Measurements from ENCODE around the gene TNFRSF19. TPM values are rescaled to one million over a fixed set of nuclear protein-coding genes. Genes with fewer than 3 reads are reported as not detected.

Gene TNFRSF19
- total and polyA plus RNA-seq, 2 of the 13 experiments (the other 11 are each of a cell fraction or from before 2014, with no cell fraction given), result 75.3 to 77.7 TPM

DNA sequence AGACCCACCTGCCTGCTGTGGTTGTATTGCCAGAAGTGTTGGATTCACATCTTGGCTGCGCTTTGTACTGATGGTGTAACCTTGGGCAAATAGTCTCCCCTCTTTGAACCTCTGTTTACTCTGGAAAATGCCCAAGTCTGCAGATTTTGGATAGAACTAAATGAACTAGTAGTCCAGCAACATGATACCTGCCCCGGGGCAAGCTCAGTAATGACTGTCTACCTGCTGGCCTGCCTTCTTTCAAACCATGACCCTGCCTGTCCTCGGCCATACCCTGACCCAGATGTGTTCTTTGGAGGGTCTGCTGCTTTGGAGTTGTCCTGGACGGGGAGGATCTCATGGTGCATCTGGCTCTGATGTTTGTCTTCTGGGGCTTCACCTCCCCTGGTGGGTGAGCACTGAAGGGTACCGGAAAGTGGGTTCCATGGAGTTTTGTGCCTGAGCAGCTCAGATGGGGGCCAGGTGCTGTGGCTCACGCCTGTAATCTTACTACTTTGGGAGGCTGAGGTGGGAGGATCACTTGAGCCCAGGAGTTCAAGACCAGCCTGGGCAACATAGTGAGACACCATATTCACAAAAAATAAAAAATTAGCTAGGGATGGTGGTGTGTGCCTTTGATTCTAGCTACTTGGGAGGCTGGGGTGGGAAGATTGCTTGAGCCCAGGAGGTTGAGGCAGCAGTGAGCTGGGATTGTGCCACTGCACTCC lies 59.5 kb downstream of the TNFRSF19 start (continued):
- TF ChIP-seq SATB2 (CRISPR knock-in tag; IDR thresholded peaks at IDR 0.05), result no peak
- no peak for TF ChIP-seq ZNF329 (CRISPR knock-in tag; IDR thresholded peaks at IDR 0.05; ENCODE audit: low read depth)
- TF ChIP-seq RFX3 (CRISPR knock-in tag; IDR thresholded peaks at IDR 0.05), result no peak
- no peak for TF ChIP-seq DNMT1 (CRISPR knock-in tag; IDR thresholded peaks at IDR 0.05)
- TF ChIP-seq ZNF34 (CRISPR knock-in tag; IDR thresholded peaks at IDR 0.05; ENCODE audit: borderline replicate concordance), result no peak
- TF ChIP-seq, protein P1, sequence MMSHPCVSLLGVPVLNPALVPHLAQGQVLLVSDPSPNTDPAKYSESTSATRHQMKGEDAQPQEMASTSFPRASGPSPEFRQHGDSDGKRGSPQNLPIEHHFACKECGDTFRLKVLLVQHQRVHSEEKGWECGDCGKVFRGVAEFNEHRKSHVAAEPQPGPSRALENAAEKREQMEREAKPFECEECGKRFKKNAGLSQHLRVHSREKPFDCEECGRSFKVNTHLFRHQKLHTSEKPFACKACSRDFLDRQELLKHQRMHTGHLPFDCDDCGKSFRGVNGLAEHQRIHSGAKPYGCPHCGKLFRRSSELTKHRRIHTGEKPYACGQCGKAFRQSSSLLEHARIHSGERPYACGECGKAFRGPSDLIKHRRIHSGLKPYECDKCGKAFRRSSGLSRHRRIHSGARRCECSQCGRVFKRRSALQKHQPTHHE (CRISPR knock-in tag; IDR thresholded peaks at IDR 0.05; ENCODE audit: borderline replicate concordance), result no peak
- TF ChIP-seq MED13 (CRISPR knock-in tag; IDR thresholded peaks at IDR 0.05), result peak; percentile 65; the same call in 1 of the 2 replicates
- TF ChIP-seq, protein P2, sequence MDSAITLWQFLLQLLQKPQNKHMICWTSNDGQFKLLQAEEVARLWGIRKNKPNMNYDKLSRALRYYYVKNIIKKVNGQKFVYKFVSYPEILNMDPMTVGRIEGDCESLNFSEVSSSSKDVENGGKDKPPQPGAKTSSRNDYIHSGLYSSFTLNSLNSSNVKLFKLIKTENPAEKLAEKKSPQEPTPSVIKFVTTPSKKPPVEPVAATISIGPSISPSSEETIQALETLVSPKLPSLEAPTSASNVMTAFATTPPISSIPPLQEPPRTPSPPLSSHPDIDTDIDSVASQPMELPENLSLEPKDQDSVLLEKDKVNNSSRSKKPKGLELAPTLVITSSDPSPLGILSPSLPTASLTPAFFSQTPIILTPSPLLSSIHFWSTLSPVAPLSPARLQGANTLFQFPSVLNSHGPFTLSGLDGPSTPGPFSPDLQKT (CRISPR knock-in tag; IDR thresholded peaks at IDR 0.05; ENCODE audit: borderline replicate concordance), result no peak
- no peak for TF ChIP-seq ZSCAN30 (CRISPR knock-in tag; IDR thresholded peaks at IDR 0.05)
- TF ChIP-seq SNAPC2 (CRISPR knock-in tag; IDR thresholded peaks at IDR 0.05), result no peak
- TF ChIP-seq, protein P3, sequence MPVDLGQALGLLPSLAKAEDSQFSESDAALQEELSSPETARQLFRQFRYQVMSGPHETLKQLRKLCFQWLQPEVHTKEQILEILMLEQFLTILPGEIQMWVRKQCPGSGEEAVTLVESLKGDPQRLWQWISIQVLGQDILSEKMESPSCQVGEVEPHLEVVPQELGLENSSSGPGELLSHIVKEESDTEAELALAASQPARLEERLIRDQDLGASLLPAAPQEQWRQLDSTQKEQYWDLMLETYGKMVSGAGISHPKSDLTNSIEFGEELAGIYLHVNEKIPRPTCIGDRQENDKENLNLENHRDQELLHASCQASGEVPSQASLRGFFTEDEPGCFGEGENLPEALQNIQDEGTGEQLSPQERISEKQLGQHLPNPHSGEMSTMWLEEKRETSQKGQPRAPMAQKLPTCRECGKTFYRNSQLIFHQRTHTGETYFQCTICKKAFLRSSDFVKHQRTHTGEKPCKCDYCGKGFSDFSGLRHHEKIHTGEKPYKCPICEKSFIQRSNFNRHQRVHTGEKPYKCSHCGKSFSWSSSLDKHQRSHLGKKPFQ (CRISPR knock-in tag; IDR thresholded peaks at IDR 0.05; ENCODE audit: insufficient replicate concordance), result no peak
- TF ChIP-seq ZNF484 (CRISPR knock-in tag; IDR thresholded peaks at IDR 0.05; ENCODE audit: borderline replicate concordance, low read depth), result no peak
- TF ChIP-seq SMAD1 (CRISPR knock-in tag; IDR thresholded peaks at IDR 0.05; ENCODE audit: borderline replicate concordance, low read depth), result no peak
- TF ChIP-seq MYNN (CRISPR knock-in tag; IDR thresholded peaks at IDR 0.05; ENCODE audit: low read depth), result no peak
- TF ChIP-seq, protein P4, sequence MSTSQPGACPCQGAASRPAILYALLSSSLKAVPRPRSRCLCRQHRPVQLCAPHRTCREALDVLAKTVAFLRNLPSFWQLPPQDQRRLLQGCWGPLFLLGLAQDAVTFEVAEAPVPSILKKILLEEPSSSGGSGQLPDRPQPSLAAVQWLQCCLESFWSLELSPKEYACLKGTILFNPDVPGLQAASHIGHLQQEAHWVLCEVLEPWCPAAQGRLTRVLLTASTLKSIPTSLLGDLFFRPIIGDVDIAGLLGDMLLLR (CRISPR knock-in tag; IDR thresholded peaks at IDR 0.05), result no peak
- peak; percentile 51; the same call in 1 of the 2 replicates for TF ChIP-seq ZNF331 (CRISPR knock-in tag; IDR thresholded peaks at IDR 0.05)
- TF ChIP-seq, protein P5, sequence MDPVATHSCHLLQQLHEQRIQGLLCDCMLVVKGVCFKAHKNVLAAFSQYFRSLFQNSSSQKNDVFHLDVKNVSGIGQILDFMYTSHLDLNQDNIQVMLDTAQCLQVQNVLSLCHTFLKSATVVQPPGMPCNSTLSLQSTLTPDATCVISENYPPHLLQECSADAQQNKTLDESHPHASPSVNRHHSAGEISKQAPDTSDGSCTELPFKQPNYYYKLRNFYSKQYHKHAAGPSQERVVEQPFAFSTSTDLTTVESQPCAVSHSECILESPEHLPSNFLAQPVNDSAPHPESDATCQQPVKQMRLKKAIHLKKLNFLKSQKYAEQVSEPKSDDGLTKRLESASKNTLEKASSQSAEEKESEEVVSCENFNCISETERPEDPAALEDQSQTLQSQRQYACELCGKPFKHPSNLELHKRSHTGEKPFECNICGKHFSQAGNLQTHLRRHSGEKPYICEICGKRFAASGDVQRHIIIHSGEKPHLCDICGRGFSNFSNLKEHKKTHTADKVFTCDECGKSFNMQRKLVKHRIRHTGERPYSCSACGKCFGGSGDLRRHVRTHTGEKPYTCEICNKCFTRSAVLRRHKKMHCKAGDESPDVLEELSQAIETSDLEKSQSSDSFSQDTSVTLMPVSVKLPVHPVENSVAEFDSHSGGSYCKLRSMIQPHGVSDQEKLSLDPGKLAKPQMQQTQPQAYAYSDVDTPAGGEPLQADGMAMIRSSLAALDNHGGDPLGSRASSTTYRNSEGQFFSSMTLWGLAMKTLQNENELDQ (CRISPR knock-in tag; IDR thresholded peaks at IDR 0.05; ENCODE audit: borderline replicate concordance), result no peak
- TF ChIP-seq ARID2 (CRISPR knock-in tag; IDR thresholded peaks at IDR 0.05; ENCODE audit: borderline replicate concordance), result no peak
- TF ChIP-seq SSRP1 (CRISPR knock-in tag; IDR thresholded peaks at IDR 0.05), result no peak
- TF ChIP-seq ZFP36 (IDR thresholded peaks at IDR 0.05; ENCODE audit: borderline replicate concordance, low read depth, low read length, partially characterized antibody), result no peak
- TF ChIP-seq ZNF75D (CRISPR knock-in tag; IDR thresholded peaks at IDR 0.05; ENCODE audit: borderline replicate concordance), result no peak
- TF ChIP-seq NCOR1 (IDR thresholded peaks at IDR 0.05; ENCODE audit: borderline replicate concordance, low read length), result peak; percentile 66; the same call in 1 of the 2 replicates
